ENCODE results near the gene LGALS12. TPM values are rescaled to one million over a fixed set of nuclear protein-coding genes. Genes with fewer than 3 reads are reported as not detected.

LGALS12 gene
- total RNA-seq, 1 experiment from 2014 or later: not detected

- DNase-seq: peak; percentile 74 to 80
- ChIA-PET POLR2A (interaction anchor here (0.6 to 1.2 kb wide), 2 partner anchors 30 to 585 kb away, joined by 3 to 11 read pairs; no protein-coding TSS in a partner anchor), CTCF (interaction anchor here (0.6 to 2.8 kb wide), 12 partner anchors 9 to 258 kb away, joined by 3 to 21 read pairs (median 4); partner anchors contain the start of gene PLAAT5)
- Histone ChIP-seq H3K4me3 (ENCODE audit: low read depth, low read length) (no peak overlapping the region), H3K9me3 (peaks cover 7% of the 10 kb centered on the region), H3K27me3 (replicated peaks; ENCODE audit: control insufficient read depth, insufficient read depth, low read length) (no peaks in the 10 kb centered on the region), H3K36me3 (ENCODE audit: control insufficient read depth, insufficient read depth, low read length) (no peaks in the 10 kb centered on the region), H3K4me1 (peaks cover 12% of the 10 kb centered on the region; the same call in 1 of the 2 replicates)
- no peak overlapping the region for H3K4me3 Mint-ChIP-seq (ENCODE audit: unreplicated experiment)
- no peaks in the 10 kb centered on the region for H3K27me3 Mint-ChIP-seq (ENCODE audit: insufficient read depth, unreplicated experiment)
- H3K4me1 Mint-ChIP-seq (ENCODE audit: low read depth, unreplicated experiment): no peaks in the 10 kb centered on the region
- H3K9me3 Mint-ChIP-seq (ENCODE audit: unreplicated experiment): peaks cover 48% of the 10 kb centered on the region
- no TSS peak for BruUV-seq (replicated peaks)
- TF ChIP-seq CTCF (IDR thresholded peaks at IDR 0.05; ENCODE audit: insufficient read depth in 1 of 2, low read depth in 1 of 2, low read length in 1 of 2, severe bottlenecking in 1 of 2, unreplicated experiment in 1 of 2): peak; percentile 94
- no peak overlapping the region for H3K27ac Mint-ChIP-seq (ENCODE audit: unreplicated experiment)
- H3K36me3 Mint-ChIP-seq (ENCODE audit: insufficient read depth, unreplicated experiment): no peaks in the 10 kb centered on the region
- intact Hi-C loops (cut with micrococcal nuclease; ENCODE audit: unreplicated experiment): loop anchor here (1.0 kb wide), 5 partner anchors 12 to 156 kb away; partner anchors contain the start of gene PLAAT5
These were observed 27.0 kb upstream of the LGALS12 start for GRCh38 chr11:63478896-63479295.

- Mint-ChIP-seq H3K27ac (ENCODE audit: unreplicated experiment) (no peak overlapping the region), H3K4me1 (ENCODE audit: low read depth, unreplicated experiment) (no peaks in the 10 kb centered on the region), H3K9me3 (ENCODE audit: unreplicated experiment) (peaks cover 50% of the 10 kb centered on the region), H3K4me3 (ENCODE audit: unreplicated experiment) (no peak overlapping the region), H3K27me3 (ENCODE audit: insufficient read depth, unreplicated experiment) (no peaks in the 10 kb centered on the region), H3K36me3 (ENCODE audit: insufficient read depth, unreplicated experiment) (no peaks in the 10 kb centered on the region)
- peaks cover 7% of the 10 kb centered on the region for H3K9me3 ChIP-seq
- H3K4me3 ChIP-seq (ENCODE audit: low read depth, low read length): no peak overlapping the region
- peaks cover 12% of the 10 kb centered on the region; the same call in 1 of the 2 replicates for H3K4me1 ChIP-seq
- POLR2A ChIA-PET: no interaction called here
- DNase-seq: no peak
- no peaks in the 10 kb centered on the region for H3K36me3 ChIP-seq (ENCODE audit: control insufficient read depth, insufficient read depth, low read length)
- CTCF ChIA-PET: interaction anchor here (0.9 to 2.8 kb wide), 5 partner anchors 11 to 156 kb away, joined by 3 to 21 read pairs (median 11); partner anchors contain the start of gene PLAAT5
- intact Hi-C loops (cut with micrococcal nuclease; ENCODE audit: unreplicated experiment): no loop called here
- no peak for TF ChIP-seq CTCF (IDR thresholded peaks at IDR 0.05; ENCODE audit: insufficient read depth in 1 of 2, low read depth in 1 of 2, low read length in 1 of 2, severe bottlenecking in 1 of 2, unreplicated experiment in 1 of 2)
- BruUV-seq (replicated peaks): no TSS peak
- H3K27me3 ChIP-seq (replicated peaks; ENCODE audit: control insufficient read depth, insufficient read depth, low read length): no peaks in the 10 kb centered on the region
These were observed 25.8 kb upstream of the LGALS12 start for GRCh38 chr11:63480039-63480438.

- H3K4me1 Mint-ChIP-seq (ENCODE audit: low read depth, unreplicated experiment): no peaks in the 10 kb centered on the region
- peaks cover 1% of the 10 kb centered on the region; the same call in 1 of the 2 replicates for H3K36me3 ChIP-seq (ENCODE audit: control insufficient read depth, insufficient read depth, low read length)
- no peaks in the 10 kb centered on the region for H3K27me3 Mint-ChIP-seq (ENCODE audit: insufficient read depth, unreplicated experiment)
- no peaks in the 10 kb centered on the region for H3K27me3 ChIP-seq (replicated peaks; ENCODE audit: control insufficient read depth, insufficient read depth, low read length)
- peaks cover 44% of the 10 kb centered on the region for H3K9me3 Mint-ChIP-seq (ENCODE audit: unreplicated experiment)
- BruUV-seq (replicated peaks): no TSS peak
- ChIA-PET POLR2A (no interaction called here), CTCF (no interaction called here)
- intact Hi-C loops (cut with micrococcal nuclease; ENCODE audit: unreplicated experiment): no loop called here
- no peak for TF ChIP-seq CTCF (IDR thresholded peaks at IDR 0.05; ENCODE audit: insufficient read depth in 1 of 2, low read depth in 1 of 2, low read length in 1 of 2, severe bottlenecking in 1 of 2, unreplicated experiment in 1 of 2)
- H3K9me3 ChIP-seq: peaks cover 6% of the 10 kb centered on the region
- H3K27ac Mint-ChIP-seq (ENCODE audit: unreplicated experiment): no peak overlapping the region
- peaks cover 10% of the 10 kb centered on the region; the same call in 1 of the 2 replicates for H3K4me1 ChIP-seq
- H3K4me3 Mint-ChIP-seq (ENCODE audit: unreplicated experiment): no peak overlapping the region
- H3K36me3 Mint-ChIP-seq (ENCODE audit: insufficient read depth, unreplicated experiment): peaks cover under 1% of the 10 kb centered on the region
- no peak overlapping the region for H3K4me3 ChIP-seq (ENCODE audit: low read depth, low read length)
- no peak for DNase-seq
These were observed 20.1 kb upstream of the LGALS12 start for GRCh38 chr11:63485777-63486176.

Data from Caco-2 (cell line).